Testis (tissue), 3 donors: ENCODE data around the gene KCNT2. TPM values are rescaled to one million over a fixed set of nuclear protein-coding genes. Genes with fewer than 3 reads are reported as not detected.

ENCODE experiments used
- DNase-seq: peaks from one replicate; pipeline ENCODE4 v3.0.0-alpha.2; 2019
- H3K27ac ChIP-seq, 2 donors: fragments of 200-600 bp; sonication (generic); one replicate each; pipeline ENCODE4 v1.5.1; 2019
- H3K27me3 ChIP-seq: fragments of 200-600 bp; sonication (generic); one replicate; pipeline ENCODE4 v1.5.1; 2019
- H3K36me3 ChIP-seq: fragments of 200-600 bp; sonication (generic); one replicate; pipeline ENCODE4 v1.5.1; 2017; ENCODE audit warnings: low read depth; ENCODE audit errors: missing control alignments
- H3K4me1 ChIP-seq: fragments of 200-600 bp; sonication (generic); one replicate; pipeline ENCODE4 v1.5.1; 2019
- H3K4me3 ChIP-seq, 2 donors: fragments of 200-600 bp; sonication (generic); one replicate each; pipeline ENCODE4 v1.5.1; 2017 to 2019
- H3K9me3 ChIP-seq: fragments of 200-600 bp; sonication (generic); one replicate; pipeline ENCODE4 v1.5.1; 2017
- CTCF ChIP-seq, 3 experiments: fragments of 450-650 bp in 2 of 3; fragments of 200-600 bp in 1 of 3; sonication (generic) in 1 of 3; IDR thresholded peaks; one replicate each; pipeline ENCODE4 v1.5.1; 2016 to 2019; ENCODE audit warnings: antibody characterized with exemption in 3 of 3, mild to moderate bottlenecking in 2 of 3, moderate library complexity in 1 of 3
- POLR2A ChIP-seq: fragments of 450-650 bp; IDR thresholded peaks from one replicate; pipeline ENCODE4 v1.6.1; 2017; ENCODE audit warnings: antibody characterized with exemption, mild to moderate bottlenecking, moderate library complexity
- WGBS, 2 donors: methylation state at CpG; one replicate each; pipeline ENCODE4 v1.1.5; 2018; 5-methylcytosine and 5-hydroxymethylcytosine counted together
- intact Hi-C: fragments of 100-400 bp; cut with DNase I; formaldehyde crosslinking; loops from one replicate; pipeline ENCODE4 v1.15.1; 2023; ENCODE audit warnings: low total_unique reads
- polyA plus RNA-seq: library from polyadenylated mRNA; stranded (reverse); fragments of 350-450 nt; fragmentation: Illumina TruSeq; extraction: RNeasy Lipid Tissue Mini Kit (QIAGEN cat#74804); gene quantifications from one replicate; pipeline ENCODE4 v1.2.3, GENCODE V29; 2014; ENCODE audit warnings: low read depth, low replicate concordance; ENCODE audit not compliant: insufficient read depth
- total RNA-seq, 2 donors: library from RNA; depleted of rRNA; stranded (reverse); fragments of >200 nt; gene quantifications; one replicate each; pipeline ENCODE4 v1.2.3, GENCODE V29; 2016

KCNT2 gene
- total and polyA plus RNA-seq, 3 donors from 2014 or later = 2.7 to 3.9 (median 3.2) TPM

DNA sequence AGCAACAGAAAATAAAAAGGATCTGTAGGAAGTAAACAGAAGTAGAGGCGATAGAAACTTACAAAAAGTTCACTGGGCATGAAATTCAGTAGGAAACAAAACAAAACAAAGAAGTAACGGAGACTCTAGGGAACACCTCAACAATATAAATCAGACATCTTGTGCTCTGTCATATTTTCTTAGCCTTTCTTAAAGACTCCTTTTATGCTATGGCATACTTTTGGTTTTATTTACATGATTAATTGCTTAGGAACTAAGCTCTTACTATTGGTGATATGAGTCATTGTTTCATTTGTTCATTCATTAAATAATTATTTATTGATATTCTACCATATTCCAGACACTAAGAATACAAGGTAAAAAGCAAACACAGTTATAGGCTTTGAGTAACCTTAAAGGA lies 126.6 kb downstream of the KCNT2 start:
- Histone ChIP-seq H3K27ac (no peak overlapping the region), H3K4me3 (no peak overlapping the region), H3K36me3 (no peaks in the 10 kb centered on the region), H3K27me3 (no peaks in the 10 kb centered on the region), H3K9me3 (no peaks in the 10 kb centered on the region), H3K4me1 (no peaks in the 10 kb centered on the region)
- TF ChIP-seq CTCF (IDR thresholded peaks at IDR 0.05) (no peak), POLR2A (no peak)
- 88 to 96% methylated on average over 2 of the region's 2 CpGs for WGBS, 2 donors
- DNase-seq = no peak
- intact Hi-C loops = no loop called here

GRCh38 chr1:196477262-196477661 lies 131.0 kb downstream of the KCNT2 start:
- Histone ChIP-seq H3K27me3 (no peaks in the 10 kb centered on the region), H3K36me3 (no peaks in the 10 kb centered on the region), H3K4me3 (no peak overlapping the region), H3K27ac (no peak overlapping the region), H3K4me1 (no peaks in the 10 kb centered on the region), H3K9me3 (no peaks in the 10 kb centered on the region)
- TF ChIP-seq POLR2A (no peak), CTCF (IDR thresholded peaks at IDR 0.05) (no peak)
- no peak for DNase-seq
- 89 to 90% methylated on average over 2 of the region's 2 CpGs for WGBS, 2 donors
- intact Hi-C loops = no loop called here

- TF ChIP-seq POLR2A (no peak), CTCF (IDR thresholded peaks at IDR 0.05) (no peak)
- Histone ChIP-seq H3K27me3 (no peaks in the 10 kb centered on the region), H3K36me3 (no peaks in the 10 kb centered on the region), H3K4me3 (no peak overlapping the region), H3K27ac (no peak overlapping the region), H3K4me1 (no peaks in the 10 kb centered on the region), H3K9me3 (no peaks in the 10 kb centered on the region)
- WGBS, 2 donors = 63 to 71% methylated on average over 1 of the region's 1 CpG
- no peak for DNase-seq
- intact Hi-C loops = no loop called here
These were observed 140.9 kb downstream of the KCNT2 start for GRCh38 chr1:196467230-196467925.

DNA sequence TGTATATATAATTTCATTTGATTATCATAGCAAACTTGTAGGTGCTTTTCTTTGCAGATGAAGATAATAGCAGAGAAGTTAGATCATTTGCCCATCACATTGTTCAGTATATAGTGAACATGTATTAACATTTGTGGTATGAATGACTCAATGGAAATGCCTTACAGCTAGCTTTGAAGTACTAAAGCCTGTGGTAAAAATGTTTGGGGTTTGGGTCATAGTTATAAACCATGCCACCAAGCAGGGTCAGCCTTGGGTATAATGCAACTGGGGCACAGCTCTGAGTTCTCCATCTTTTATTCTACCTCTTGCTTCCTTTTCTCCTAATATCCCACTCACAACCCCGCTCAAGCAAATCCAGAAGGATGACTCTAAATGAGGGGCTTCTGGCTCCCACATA lies 141.6 kb downstream of the KCNT2 start:
- H3K36me3 ChIP-seq = no peaks in the 10 kb centered on the region
- H3K27ac ChIP-seq = no peak overlapping the region
- no peak for TF ChIP-seq POLR2A
- no peak for TF ChIP-seq CTCF (IDR thresholded peaks at IDR 0.05)
- 90 to 100% methylated on average over 1 of the region's 1 CpG for WGBS, 2 donors
- DNase-seq = no peak
- no peaks in the 10 kb centered on the region for H3K9me3 ChIP-seq
- H3K27me3 ChIP-seq = no peaks in the 10 kb centered on the region
- H3K4me1 ChIP-seq = no peaks in the 10 kb centered on the region
- no peak overlapping the region for H3K4me3 ChIP-seq
- intact Hi-C loops = no loop called here

DNA sequence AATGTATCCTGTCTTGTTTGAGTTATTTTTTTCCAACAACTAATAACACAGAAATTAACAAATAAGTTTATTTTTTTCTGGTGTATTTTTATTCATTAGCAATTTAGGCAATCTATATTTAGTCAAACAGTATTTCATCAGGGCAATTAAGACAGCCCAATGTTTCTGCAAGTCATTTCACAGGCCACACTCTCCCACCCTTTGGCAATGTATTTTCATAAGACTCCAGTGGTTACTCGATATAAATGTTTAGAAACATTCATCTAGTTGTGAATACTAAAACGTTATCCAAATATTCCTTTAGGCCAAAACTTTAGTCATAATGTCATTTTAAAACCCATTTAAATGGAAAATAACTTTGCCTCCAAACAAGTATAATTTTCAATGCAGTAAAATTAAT lies 142.1 kb downstream of the KCNT2 start:
- intact Hi-C loops = no loop called here
- no peaks in the 10 kb centered on the region for H3K4me1 ChIP-seq
- no peaks in the 10 kb centered on the region for H3K36me3 ChIP-seq
- no peaks in the 10 kb centered on the region for H3K27me3 ChIP-seq
- 40 to 66% methylated on average over 2 of the region's 2 CpGs for WGBS, 2 donors
- TF ChIP-seq POLR2A = no peak
- TF ChIP-seq CTCF (IDR thresholded peaks at IDR 0.05) = no peak
- no peak overlapping the region for H3K27ac ChIP-seq
- H3K4me3 ChIP-seq = no peak overlapping the region
- DNase-seq = no peak
- no peaks in the 10 kb centered on the region for H3K9me3 ChIP-seq
